Cardiac muscle cell (in vitro differentiated cells and primary cell): Measurements from ENCODE around the gene GABBR1. TPM values are rescaled to one million over a fixed set of nuclear protein-coding genes. Genes with fewer than 3 reads are reported as not detected.

ENCODE experiments used
- DNase-seq, 2 donors: peaks; one replicate each; pipeline versions ENCODE4 v3.0.0 to v3.0.0-alpha.2; 2010 to 2017; ENCODE audit warnings: low read depth in 1 of 2, low spot score in 1 of 2
- H3K27ac ChIP-seq: fragments of 200-600 bp; sonication (generic); 2 replicates; pipeline ENCODE4 v1.5.1; 2016
- H3K27me3 ChIP-seq: fragments of 200-600 bp; sonication (generic); 2 replicates; pipeline ENCODE4 v1.6.0; 2016; ENCODE audit warnings: control low read depth
- H3K36me3 ChIP-seq: fragments of 200-600 bp; sonication (generic); 2 replicates; pipeline ENCODE4 v1.5.1; 2016; ENCODE audit warnings: control low read depth
- H3K4me1 ChIP-seq: fragments of 200-600 bp; sonication (generic); 2 replicates; pipeline ENCODE4 v1.8.1; 2017; ENCODE audit warnings: low read depth, mild to moderate bottlenecking, mixed run types
- H3K4me3 ChIP-seq: fragments of 200-600 bp; sonication (generic); 2 replicates; pipeline ENCODE4 v1.5.1; 2016; ENCODE audit warnings: mild to moderate bottlenecking
- H3K9me3 ChIP-seq: fragments of 200-600 bp; sonication (generic); 2 replicates; pipeline ENCODE4 v1.5.1; 2017; ENCODE audit warnings: low read depth, mild to moderate bottlenecking, control low read depth
- CTCF ChIP-seq: IDR thresholded peaks from 2 replicates; pipeline ENCODE4 v1.5.1; 2012; ENCODE audit warnings: low read depth, mild to moderate bottlenecking, low read length
- polyA plus RNA-seq: library from polyadenylated mRNA; unstranded; fragments of >200 nt; fragmentation: Nextera tagmentation; extraction: Ambion mirVana; gene quantifications from 2 replicates; pipeline ENCODE4 v1.2.1, GENCODE V29; 2016
- total RNA-seq: library from RNA; depleted of rRNA; stranded (reverse); fragments of >200 nt; gene quantifications from 2 replicates; pipeline ENCODE4 v1.2.3, GENCODE V29; 2016

Gene GABBR1
- total and polyA plus RNA-seq, 2 experiments from 2014 or later: 67.0 to 101 TPM

- Histone ChIP-seq H3K27me3 (no peaks in the 10 kb centered on the region), H3K27ac (no peak overlapping the region), H3K9me3 (no peaks in the 10 kb centered on the region), H3K36me3 (peaks cover 34% of the 10 kb centered on the region), H3K4me3 (no peak overlapping the region), H3K4me1 (no peaks in the 10 kb centered on the region)
- TF ChIP-seq CTCF: peak; percentile 28
- peak; percentile 25 to 68 for DNase-seq
Measured at GRCh38 chr6:29602564-29603361, 30.2 kb downstream of the GABBR1 start.

GRCh38 chr6:29598172-29598747 is 34.7 kb downstream of the GABBR1 start:
- no peak for DNase-seq
- Histone ChIP-seq H3K4me3 (no peak overlapping the region), H3K27me3 (no peaks in the 10 kb centered on the region), H3K36me3 (no peaks in the 10 kb centered on the region), H3K4me1 (peaks cover 7% of the 10 kb centered on the region), H3K27ac (peak overlapping the region; percentile 43), H3K9me3 (no peaks in the 10 kb centered on the region)
- TF ChIP-seq CTCF: no peak

- Histone ChIP-seq H3K4me3 (no peak overlapping the region), H3K27me3 (no peaks in the 10 kb centered on the region), H3K36me3 (no peaks in the 10 kb centered on the region), H3K27ac (no peak overlapping the region), H3K9me3 (no peaks in the 10 kb centered on the region), H3K4me1 (peaks cover 12% of the 10 kb centered on the region)
- TF ChIP-seq CTCF: no peak
- no peak for DNase-seq
Measured at GRCh38 chr6:29597184-29597583, 35.8 kb downstream of the GABBR1 start.

- no peaks in the 10 kb centered on the region for H3K9me3 ChIP-seq
- DNase-seq: no peak
- H3K4me1 ChIP-seq: peaks cover 12% of the 10 kb centered on the region
- H3K36me3 ChIP-seq: no peaks in the 10 kb centered on the region
- H3K4me3 ChIP-seq: no peak overlapping the region
- no peak for TF ChIP-seq CTCF
- H3K27ac ChIP-seq: no peak overlapping the region
- no peaks in the 10 kb centered on the region for H3K27me3 ChIP-seq
Measured at GRCh38 chr6:29596381-29596900, 36.5 kb downstream of the GABBR1 start.

GRCh38 chr6:29593199-29593855 is 39.7 kb downstream of the GABBR1 start:
- H3K27me3 ChIP-seq: no peaks in the 10 kb centered on the region
- H3K36me3 ChIP-seq: no peaks in the 10 kb centered on the region
- peak in 1 of 2 donors; percentile 19 for DNase-seq
- H3K9me3 ChIP-seq: no peaks in the 10 kb centered on the region
- H3K4me3 ChIP-seq: no peak overlapping the region
- H3K27ac ChIP-seq: peak overlapping the region; percentile 55
- H3K4me1 ChIP-seq: peaks cover 12% of the 10 kb centered on the region
- TF ChIP-seq CTCF: no peak
